Mucosa of stomach (tissue), 1 donor: ENCODE data around the gene CYB561.

Experiments used
- H3K27me3 ChIP-seq: one replicate; pipeline ENCODE4 v1.7.0; 2013; ENCODE audit warnings: mild to moderate bottlenecking, low read length; ENCODE audit not compliant: control insufficient read depth, insufficient read depth
- H3K36me3 ChIP-seq: one replicate; pipeline ENCODE4 v1.7.0; 2013; ENCODE audit warnings: low read length; ENCODE audit not compliant: control insufficient read depth, insufficient read depth
- H3K4me1 ChIP-seq: one replicate; pipeline ENCODE4 v1.7.0; 2013; ENCODE audit warnings: mild to moderate bottlenecking, low read length; ENCODE audit not compliant: control insufficient read depth, insufficient read depth
- H3K4me3 ChIP-seq: one replicate; pipeline ENCODE4 v1.7.0; 2013; ENCODE audit warnings: low read length
- H3K9ac ChIP-seq: one replicate; pipeline ENCODE4 v1.7.0; 2013; ENCODE audit warnings: mild to moderate bottlenecking, low read length, moderate library complexity
- H3K9me3 ChIP-seq: one replicate; pipeline ENCODE4 v1.7.0; 2013; ENCODE audit warnings: mild to moderate bottlenecking, low read length, moderate library complexity; ENCODE audit not compliant: control insufficient read depth
- donor health status: Pancreatic carcinoma.

CYB561 gene

DNA sequence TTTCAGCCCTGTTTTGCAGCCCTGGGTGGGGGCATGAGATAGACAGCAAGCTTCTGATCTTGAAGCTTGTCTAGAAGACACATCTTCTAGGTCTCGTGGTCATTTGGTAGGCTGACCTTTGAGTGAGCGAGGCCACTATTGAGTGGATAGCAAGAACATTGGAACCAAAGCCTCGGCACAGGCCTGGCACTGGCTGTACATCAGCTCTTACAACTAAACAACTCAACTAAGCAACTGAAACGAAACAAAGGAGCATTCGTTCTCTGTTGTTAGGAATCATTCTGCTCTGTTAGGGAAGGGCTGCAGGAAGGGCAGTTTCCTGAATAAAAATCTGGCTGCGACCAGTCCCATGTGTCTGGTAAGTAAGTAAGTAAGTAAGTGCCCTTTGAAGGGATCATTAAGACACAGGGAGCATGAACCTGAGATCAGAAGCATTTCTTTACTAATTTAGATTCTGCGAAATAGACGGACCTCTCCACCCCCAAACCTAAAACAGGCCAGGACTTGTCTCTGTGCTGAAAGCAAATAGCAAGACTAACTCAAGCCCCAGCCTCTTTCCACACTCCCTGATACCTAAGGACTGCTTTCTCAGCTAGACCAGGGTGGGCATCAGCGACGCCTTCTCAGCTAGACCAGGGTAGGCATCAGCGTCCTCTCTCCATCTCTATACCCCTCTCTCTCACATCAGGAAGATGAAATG is 22.7 kb downstream of the CYB561 start:
- Histone ChIP-seq H3K4me3 (no peak overlapping the region), H3K27me3 (no peaks in the 10 kb centered on the region), H3K36me3 (no peaks in the 10 kb centered on the region), H3K4me1 (peaks cover 6% of the 10 kb centered on the region), H3K9ac (no peak overlapping the region), H3K9me3 (no peaks in the 10 kb centered on the region)

- no peaks in the 10 kb centered on the region for H3K36me3 ChIP-seq
- H3K27me3 ChIP-seq: no peaks in the 10 kb centered on the region
- no peak overlapping the region for H3K4me3 ChIP-seq
- no peaks in the 10 kb centered on the region for H3K4me1 ChIP-seq
- no peak overlapping the region for H3K9ac ChIP-seq
- H3K9me3 ChIP-seq: no peaks in the 10 kb centered on the region
Measured at GRCh38 chr17:63421681-63422645, 24.1 kb downstream of the CYB561 start.

DNA sequence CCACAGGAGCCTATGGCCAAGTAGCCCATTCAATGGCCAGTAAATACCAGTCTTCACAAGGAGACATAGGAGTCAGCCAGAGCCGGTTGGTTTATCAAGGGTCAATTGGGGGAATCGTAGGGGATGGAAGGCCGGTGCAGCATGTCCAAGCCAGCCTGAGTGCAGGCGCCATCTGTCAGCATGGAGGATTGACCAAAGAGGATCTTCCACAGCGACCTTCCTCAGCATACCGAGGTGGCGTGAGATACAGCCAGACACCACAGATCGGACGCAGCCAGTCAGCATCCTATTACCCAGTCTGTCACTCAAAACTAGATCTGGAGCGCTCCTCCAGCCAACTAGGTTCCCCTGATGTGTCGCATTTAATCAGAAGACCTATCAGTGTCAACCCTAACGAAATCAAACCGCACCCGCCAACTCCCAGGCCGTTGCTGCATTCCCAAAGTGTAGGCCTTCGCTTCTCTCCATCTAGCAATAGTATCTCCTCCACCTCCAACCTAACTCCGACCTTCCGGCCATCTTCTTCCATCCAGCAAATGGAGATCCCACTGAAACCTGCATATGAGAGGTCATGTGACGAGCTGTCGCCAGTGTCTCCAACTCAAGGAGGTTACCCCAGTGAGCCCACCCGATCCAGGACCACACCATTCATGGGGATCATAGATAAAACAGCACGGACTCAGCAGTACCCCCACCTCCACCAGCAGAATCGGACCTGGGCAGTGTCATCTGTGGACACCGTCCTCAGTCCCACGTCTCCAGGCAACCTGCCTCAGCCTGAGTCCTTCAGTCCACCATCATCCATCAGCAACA is 25.0 kb downstream of the CYB561 start:
- Histone ChIP-seq H3K9ac (no peak overlapping the region), H3K9me3 (no peaks in the 10 kb centered on the region), H3K4me1 (no peaks in the 10 kb centered on the region), H3K27me3 (no peaks in the 10 kb centered on the region), H3K4me3 (no peak overlapping the region), H3K36me3 (no peaks in the 10 kb centered on the region)

GRCh38 chr17:63419949-63420867 is 25.9 kb downstream of the CYB561 start:
- Histone ChIP-seq H3K4me3 (no peak overlapping the region), H3K27me3 (no peaks in the 10 kb centered on the region), H3K4me1 (no peaks in the 10 kb centered on the region), H3K9me3 (no peaks in the 10 kb centered on the region), H3K9ac (no peak overlapping the region), H3K36me3 (no peaks in the 10 kb centered on the region)

DNA sequence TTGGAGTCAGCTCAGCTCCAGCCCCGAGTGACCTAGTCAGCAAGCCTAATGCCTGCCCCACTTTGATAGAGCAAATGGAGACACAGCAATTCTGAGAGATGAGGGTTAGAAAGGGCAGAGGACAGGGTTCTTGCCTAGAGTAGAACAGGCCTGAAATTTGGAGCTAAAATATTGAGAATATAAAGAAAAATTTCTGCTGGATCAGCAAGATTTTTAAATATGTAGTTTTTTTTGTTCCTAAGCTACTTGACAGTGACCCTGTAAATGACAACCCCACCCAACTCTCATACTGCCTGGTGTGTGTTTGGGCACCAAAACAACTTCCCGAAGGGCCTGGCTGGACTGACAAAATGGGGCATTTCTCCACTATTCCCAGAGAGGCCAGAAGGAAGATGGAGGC is 26.7 kb downstream of the CYB561 start:
- no peak overlapping the region for H3K4me3 ChIP-seq
- H3K9ac ChIP-seq: no peak overlapping the region
- no peaks in the 10 kb centered on the region for H3K36me3 ChIP-seq
- H3K9me3 ChIP-seq: no peaks in the 10 kb centered on the region
- H3K27me3 ChIP-seq: no peaks in the 10 kb centered on the region
- H3K4me1 ChIP-seq: no peaks in the 10 kb centered on the region

- Histone ChIP-seq H3K4me1 (no peaks in the 10 kb centered on the region), H3K27me3 (no peaks in the 10 kb centered on the region), H3K9ac (no peak overlapping the region), H3K36me3 (no peaks in the 10 kb centered on the region), H3K9me3 (no peaks in the 10 kb centered on the region), H3K4me3 (no peak overlapping the region)
Measured at GRCh38 chr17:63418540-63418939, 27.6 kb downstream of the CYB561 start.

GRCh38 chr17:63414222-63414621 is 31.9 kb downstream of the CYB561 start:
- no peaks in the 10 kb centered on the region for H3K36me3 ChIP-seq
- H3K27me3 ChIP-seq: no peaks in the 10 kb centered on the region
- no peak overlapping the region for H3K9ac ChIP-seq
- H3K9me3 ChIP-seq: no peaks in the 10 kb centered on the region
- no peak overlapping the region for H3K4me3 ChIP-seq
- H3K4me1 ChIP-seq: no peaks in the 10 kb centered on the region

- Histone ChIP-seq H3K27me3 (no peaks in the 10 kb centered on the region), H3K4me1 (no peaks in the 10 kb centered on the region), H3K9me3 (no peaks in the 10 kb centered on the region), H3K36me3 (no peaks in the 10 kb centered on the region), H3K4me3 (no peak overlapping the region), H3K9ac (no peak overlapping the region)
Measured at GRCh38 chr17:63413128-63413527, 33.0 kb downstream of the CYB561 start.

DNA sequence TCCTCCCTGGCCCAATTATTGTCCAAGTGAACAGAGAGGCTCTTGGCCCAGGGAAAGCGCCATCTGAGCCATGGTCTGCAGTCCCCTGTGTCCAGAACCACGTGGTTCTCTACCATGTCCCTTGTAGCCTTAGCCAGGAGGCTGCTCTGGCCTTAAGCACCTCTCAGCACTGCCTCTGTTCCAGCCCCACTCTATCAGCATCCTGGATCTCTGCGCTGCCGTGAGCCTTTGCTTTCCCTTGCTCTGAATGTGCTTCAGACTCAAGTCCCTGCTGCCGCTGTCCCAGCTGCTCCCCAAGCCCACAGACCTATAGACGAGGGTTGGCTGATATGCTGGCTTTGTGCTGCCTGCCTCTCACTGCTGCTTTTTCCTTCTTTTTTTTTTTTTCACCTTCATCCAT is 33.9 kb downstream of the CYB561 start:
- Histone ChIP-seq H3K27me3 (no peaks in the 10 kb centered on the region), H3K9me3 (no peaks in the 10 kb centered on the region), H3K4me1 (no peaks in the 10 kb centered on the region), H3K9ac (no peak overlapping the region), H3K36me3 (no peaks in the 10 kb centered on the region), H3K4me3 (no peak overlapping the region)

DNA sequence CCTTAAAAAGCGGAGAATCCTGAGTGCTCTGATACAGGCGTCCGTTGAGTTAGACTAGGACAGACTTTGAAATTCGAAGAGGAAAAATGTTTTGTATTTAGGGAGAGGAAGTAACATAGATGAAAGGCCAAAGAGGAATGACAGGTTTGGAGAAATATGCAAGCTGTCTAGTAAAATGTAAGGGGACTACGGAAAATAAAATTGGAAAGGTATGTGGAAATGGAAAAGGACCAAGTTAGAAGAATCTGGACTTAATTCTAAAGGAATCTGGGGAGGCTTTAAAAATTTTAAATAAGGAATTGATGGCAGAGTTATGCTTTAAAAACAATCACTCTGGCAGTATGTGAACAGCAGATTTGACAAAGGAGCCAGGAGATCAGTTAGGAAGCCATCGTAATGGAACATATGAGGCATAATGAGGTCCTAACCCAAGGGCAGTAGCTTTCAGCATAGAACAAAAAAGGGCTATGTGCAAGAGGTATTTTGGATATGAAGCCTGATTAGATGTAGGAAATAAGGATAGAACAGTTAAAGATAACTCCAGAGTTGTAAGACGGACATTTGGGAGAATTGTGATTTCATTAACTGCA is 38.3 kb downstream of the CYB561 start:
- Histone ChIP-seq H3K36me3 (no peaks in the 10 kb centered on the region), H3K27me3 (no peaks in the 10 kb centered on the region), H3K4me3 (no peak overlapping the region), H3K9ac (no peak overlapping the region), H3K4me1 (no peaks in the 10 kb centered on the region), H3K9me3 (no peaks in the 10 kb centered on the region)
